Anterior cingulate cortex (tissue), 58 donors: Measurements from ENCODE around the gene CELSR3.

Experiments used
- DNase-seq, 58 donors: peaks; one replicate each; lab custom pipeline; 2025; lab: John Stamatoyannopoulos, UW

CELSR3 gene

DNA sequence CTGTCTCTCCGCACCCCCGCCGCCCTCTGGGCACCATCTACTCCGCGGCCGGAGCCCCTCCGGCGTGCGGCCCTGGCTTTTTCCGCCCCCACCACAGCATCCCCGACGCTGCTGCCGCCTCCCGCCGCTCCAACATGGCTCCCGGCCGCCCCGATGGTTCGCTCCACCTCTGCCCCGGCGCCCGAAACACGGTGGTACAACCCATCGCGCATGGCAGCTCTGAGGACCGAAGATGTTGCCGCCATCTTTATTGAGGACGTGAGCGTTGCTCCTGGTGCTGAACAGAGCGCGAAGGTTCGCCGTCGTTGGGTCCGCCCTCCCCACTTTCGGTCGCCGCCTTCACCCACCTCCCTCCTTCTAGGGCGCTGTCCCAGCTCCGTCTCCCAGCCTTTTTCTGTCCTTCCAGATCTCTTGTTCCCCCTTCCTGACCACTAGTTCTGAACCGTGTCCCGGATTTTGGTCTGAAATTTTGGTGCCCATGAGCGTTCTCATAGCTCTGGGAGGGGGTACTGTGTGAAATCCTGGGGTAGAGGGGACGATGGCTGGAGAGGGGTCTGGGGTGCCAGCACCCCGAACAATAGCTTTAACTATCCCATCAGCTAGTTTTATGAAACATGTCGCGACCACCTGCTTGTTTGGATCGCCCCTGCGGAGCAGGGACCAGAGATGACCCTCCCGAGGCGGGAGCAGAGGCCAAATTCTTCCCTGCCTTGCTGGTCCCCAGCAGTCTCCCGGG lies at the start of gene CELSR3:
Gene CELSR3 (minus strand): TSS at position 134 of the 736 bp plus-strand sequence. CDS start 252 bp downstream, outside the sequence.
- peak; percentile 30 to 91 (median 75) for DNase-seq

- no peak for DNase-seq
These were observed 49.0 kb upstream of the CELSR3 start for GRCh38 chr3:48711727-48712126.

GRCh38 chr3:48709051-48709461 lies 46.4 kb upstream of the CELSR3 start:
- DNase-seq: no peak

DNA sequence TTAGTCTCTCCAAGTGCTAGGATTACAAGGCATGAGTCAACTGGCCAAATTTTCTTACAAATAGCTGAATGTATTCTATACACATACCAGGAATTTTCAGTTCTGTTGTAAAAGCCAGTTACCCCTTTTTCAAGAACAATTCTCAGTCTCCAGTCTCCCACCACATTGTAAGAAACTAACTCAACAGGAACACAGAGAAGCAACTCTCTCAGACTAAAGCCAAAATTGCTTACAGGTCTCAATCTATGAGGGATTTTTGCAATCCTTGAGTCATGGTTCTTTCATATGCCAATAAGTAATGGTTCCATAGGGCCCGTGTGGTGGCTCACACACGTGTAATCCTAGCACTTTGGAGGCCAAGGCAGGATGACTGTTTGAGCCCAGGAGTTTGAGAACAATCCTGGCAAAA lies 45.8 kb upstream of the CELSR3 start:
- DNase-seq: no peak

GRCh38 chr3:48707157-48707556 lies 44.5 kb upstream of the CELSR3 start:
- no peak for DNase-seq

- no peak for DNase-seq
These were observed 39.7 kb upstream of the CELSR3 start for GRCh38 chr3:48702320-48702920.

DNA sequence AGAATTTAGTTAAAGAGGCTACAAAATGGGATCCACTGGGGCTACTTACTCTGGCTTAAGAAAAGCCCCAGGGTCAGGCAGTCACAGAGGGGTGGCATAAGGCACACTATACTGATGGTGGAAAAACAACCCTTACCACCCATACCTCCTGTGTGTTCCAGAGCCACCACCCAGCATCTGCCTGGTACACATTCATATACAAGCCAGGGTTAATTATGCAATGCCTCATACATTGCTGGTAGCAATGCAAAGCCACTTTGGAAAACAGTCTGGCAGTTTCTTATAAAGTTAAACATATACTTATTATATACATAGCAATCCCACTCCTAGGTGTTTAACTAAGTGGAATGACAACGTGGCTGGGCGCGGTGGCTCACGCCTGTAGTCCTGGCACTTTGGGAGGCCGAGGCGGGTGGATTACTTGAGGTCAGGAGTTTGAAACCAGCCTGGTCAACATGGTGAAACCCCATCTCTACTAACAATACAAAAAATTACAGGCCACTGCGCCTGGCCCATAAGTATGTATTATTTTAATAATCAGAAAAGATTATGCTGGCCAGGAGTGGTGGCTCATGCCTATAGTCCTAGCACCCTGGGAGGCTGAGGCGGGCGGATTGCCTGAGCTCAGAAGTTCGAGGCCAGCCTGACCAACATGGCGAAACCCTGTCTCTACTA lies 38.2 kb upstream of the CELSR3 start:
- no peak for DNase-seq

DNA sequence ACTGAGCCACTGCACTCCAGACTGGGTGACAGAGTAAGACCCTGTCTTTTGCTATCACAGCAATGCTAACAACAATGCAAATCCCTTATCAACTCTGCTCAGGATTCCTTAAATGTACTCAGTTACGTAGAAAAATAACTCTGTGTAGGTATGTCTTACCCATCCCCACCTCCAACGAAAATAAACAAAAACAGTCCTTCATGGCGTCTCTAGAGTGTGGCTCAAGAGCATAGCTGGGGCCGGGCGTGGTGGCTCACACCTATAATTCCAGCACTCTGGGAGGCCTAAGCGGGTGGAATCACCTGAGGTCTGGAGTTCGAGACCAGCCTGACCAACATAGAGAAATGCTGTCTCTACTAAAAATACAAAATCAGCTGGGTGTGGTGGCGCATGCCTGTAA lies 36.2 kb upstream of the CELSR3 start:
- DNase-seq: no peak

DNA sequence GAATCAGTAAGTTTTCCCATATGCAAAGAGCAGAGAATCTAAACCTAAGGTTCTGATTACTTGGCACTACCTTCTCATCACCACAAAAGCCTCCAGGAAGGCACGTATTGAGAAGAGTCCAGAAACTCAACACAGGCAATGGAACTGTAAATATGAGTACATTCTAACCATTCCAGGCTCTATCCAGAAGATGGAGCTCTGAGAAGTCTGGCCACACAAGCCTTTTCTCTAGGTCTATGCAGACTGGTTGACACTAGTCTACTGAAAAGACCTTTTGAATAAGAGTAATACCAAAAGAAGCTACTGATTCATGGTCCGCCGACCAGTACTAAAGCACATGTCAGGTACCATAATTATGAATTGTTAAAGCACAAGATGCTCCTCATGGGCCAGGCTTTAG lies 35.3 kb upstream of the CELSR3 start:
- no peak for DNase-seq

GRCh38 chr3:48696601-48697000 lies 33.9 kb upstream of the CELSR3 start:
- DNase-seq: no peak

- no peak for DNase-seq
These were observed 33.5 kb upstream of the CELSR3 start for GRCh38 chr3:48696156-48696555.

DNA sequence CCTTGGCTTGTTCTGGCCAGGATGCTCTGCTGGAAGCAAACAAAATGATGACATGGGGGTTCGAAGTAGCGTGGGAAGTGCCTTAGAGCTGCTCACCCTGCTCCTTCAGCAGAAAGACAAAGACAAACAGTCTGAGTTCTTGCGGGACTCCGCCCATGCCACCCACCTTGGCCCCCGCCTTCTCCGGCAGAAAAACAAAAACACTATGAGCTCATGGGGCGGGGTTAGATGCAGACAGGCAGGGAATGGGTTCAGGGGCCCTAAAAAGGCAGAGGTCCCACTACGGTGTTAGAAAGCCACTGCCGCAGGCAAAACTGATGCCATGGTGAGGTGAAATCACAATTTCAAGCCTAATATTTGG lies 32.7 kb upstream of the CELSR3 start:
- DNase-seq: peak in 19 of 58 donors; percentile 17 to 57 (median 30)

DNA sequence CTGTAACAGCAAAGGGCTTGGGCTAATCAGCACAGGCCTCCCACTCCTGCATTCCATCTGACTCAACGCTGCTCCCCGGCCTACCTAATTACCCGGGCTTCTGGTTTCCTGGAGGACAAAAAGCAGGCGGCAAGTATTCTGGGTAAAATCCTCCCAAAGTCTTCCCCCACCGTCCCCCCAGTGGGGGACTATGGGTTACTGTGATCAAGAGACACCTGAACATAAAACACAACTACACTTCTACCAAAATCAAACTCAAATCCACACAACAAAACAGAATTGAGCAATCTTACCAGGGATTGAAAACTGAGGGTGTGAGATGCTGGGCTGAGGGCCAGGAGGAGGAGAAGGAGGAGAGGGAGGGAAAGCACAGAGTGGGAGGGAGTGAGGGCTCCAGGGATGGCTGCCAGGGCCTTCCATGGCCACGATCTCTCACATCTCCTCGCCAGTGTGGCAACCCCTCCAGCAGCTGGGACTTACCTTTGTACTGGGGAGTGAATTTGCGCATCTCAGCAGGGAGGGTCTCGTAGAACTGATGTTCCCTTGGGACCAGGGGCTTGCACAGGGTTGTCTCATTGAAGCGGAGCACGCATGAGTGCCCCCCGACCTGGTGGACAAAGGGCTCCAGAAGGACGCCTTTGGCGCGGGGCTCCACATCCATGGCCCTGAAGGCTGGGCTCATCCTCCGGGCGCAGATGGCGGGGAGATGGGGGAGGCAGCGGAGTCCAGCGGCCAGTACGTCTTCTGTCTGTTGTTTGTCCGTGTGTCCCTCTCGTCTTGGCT lies 32.1 kb upstream of the CELSR3 start:
- DNase-seq: peak in 54 of 58 donors; percentile 13 to 85 (median 58)

DNA sequence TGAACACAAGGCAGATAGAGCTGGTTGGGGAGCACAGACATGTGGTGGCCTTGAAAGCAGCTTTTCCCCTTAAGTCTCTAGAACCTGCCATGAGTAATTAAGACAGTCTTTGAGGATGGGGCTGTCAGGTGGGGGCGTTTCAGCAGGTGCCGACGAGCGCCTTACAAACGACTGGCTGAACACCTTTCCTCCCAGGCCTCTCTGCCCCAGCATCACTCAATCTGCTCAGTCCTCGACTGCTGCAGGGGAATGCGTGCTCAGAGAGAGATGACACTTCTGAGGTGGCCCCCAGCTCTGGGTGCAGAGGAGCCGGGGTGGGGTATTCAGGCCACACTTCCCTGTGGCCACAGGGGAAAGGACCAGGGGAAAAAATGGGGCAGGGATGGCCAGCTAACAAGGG lies 31.1 kb upstream of the CELSR3 start:
- DNase-seq: no peak

DNA sequence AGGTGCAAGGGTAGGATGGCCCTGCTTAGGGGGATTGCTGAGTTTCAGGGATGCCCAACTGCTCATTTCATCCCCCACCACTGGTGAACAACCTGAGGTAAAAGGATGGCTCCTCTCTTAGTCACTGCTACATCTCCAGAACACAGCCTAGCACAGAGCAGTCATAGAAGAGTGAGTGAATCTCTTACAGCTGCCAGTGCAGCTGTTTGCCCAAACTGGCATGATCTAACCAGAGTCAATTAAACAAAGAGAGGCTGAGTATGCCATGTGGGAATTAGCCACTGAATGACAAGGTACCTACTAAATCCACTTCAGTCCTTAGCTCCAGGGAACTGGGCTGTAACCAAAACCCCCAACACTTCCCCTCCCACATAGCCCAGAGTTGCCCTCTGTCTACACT lies 29.9 kb upstream of the CELSR3 start:
- peak in 7 of 58 donors; percentile 10 to 30 (median 21) for DNase-seq

GRCh38 chr3:48690846-48691458 lies 28.3 kb upstream of the CELSR3 start:
- DNase-seq: no peak

- DNase-seq: no peak
These were observed 26.7 kb upstream of the CELSR3 start for GRCh38 chr3:48689384-48689783.

DNA sequence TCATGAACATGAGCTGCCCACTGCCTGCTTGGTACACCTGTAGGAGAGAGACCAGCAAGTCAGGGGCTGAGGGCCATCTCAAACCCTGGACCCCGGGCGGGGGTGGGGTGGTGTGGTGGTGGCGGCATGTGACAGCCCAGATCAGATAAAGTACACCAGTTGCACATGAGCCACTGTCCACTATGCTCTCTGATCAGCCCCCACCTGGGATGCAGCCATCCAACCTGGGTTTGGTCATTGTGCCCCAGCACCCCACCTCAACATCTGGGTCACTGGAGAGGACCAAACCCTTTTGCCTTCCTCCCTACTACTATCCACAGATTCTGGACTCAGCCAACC lies 26.0 kb upstream of the CELSR3 start:
- no peak for DNase-seq

DNA sequence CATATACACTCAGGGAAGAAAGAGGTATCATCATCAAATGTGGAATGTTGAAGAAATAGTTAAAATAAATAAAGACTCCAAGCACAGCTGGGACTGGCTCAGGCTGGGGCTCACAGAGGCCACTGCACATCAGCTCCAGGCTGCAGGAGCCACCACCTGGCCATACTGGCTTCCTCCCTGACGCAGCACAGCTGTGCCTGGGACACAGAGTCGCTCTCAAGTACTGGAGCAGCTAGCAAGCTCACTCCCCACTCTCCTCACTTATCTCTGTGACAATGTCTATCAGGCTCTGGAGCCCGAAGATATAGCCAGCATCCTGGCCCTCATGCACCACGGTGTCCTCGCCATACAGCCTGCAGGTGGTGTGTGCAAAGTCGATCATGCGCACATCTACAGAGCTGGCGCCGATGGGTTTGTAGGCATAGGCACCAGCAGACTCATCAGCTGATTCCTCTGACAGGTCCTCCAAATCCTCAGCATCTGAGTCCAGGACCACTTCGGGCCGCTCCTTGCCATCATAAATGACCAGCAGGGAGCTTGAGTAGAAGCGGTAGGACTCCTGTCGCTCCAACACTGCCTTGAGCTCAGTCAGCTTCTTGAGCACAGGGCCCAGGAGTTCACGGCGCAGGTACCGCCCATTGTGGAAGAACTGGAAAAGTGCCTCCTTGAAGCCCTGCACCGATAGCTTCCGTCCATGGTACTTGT lies 25.5 kb upstream of the CELSR3 start:
- DNase-seq: no peak

DNA sequence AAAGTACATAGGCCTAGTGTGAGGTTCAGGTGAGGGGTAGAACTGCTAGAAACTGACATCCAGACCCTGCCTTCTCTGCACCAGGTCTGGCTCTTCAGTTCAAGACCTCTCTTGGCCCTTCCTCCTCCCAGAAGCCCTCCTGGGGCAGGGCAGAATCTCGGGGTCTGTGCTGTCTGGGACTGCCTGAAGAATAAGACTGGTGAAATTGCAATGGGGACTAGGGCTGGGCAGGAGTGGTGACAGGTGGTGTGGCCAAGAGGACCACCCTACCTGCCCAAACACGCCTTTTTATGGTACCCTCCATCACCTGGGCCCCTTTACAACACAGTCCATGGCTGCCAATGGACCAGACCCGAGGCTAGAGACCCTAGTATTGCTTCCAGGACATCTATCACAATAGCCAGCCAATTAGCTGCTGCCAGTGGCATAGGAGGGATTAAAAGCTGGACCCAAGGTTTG lies 24.6 kb upstream of the CELSR3 start:
- no peak for DNase-seq
